HCT116 (cell line): Measurements from ENCODE around the gene HMCN2.

Experiments used
- CTCF ChIP-seq, 3 experiments: fragments of 200-600 bp in 1 of 3; sonication (generic) in 1 of 3; IDR thresholded peaks in 2 of 3; conservative IDR thresholded peaks in 1 of 3; 2 replicates each; pipeline ENCODE4 v1.5.1; 2012 to 2017; ENCODE audit warnings: low read depth in 2 of 3, low read length in 2 of 3, antibody characterized with exemption in 1 of 3, borderline replicate concordance in 1 of 3, control low read depth in 1 of 3, mild to moderate bottlenecking in 1 of 3, mixed read lengths in 1 of 3, mixed run types in 1 of 3, moderate library complexity in 1 of 3; ENCODE audit not compliant: insufficient read depth in 1 of 3
- EZH2 ChIP-seq: fragments of 200-600 bp; sonication (generic); IDR thresholded peaks from 2 replicates; pipeline ENCODE4 v1.6.1; 2017; ENCODE audit warnings: antibody characterized with exemption, mixed run types
- EZH2phosphoT487 ChIP-seq: fragments of 200-600 bp; IDR thresholded peaks from 2 replicates; pipeline ENCODE4 v1.6.1; 2018; ENCODE audit warnings: antibody characterized with exemption, borderline replicate concordance
- JUND ChIP-seq: IDR thresholded peaks from 2 replicates; pipeline ENCODE4 v1.6.1; 2012
- POLR2A ChIP-seq: IDR thresholded peaks from 2 replicates; pipeline ENCODE4 v1.7.0; 2011; ENCODE audit warnings: borderline replicate concordance; ENCODE audit not compliant: insufficient read depth, insufficient read length; ENCODE audit errors: extremely low read depth
- SP1 ChIP-seq: IDR thresholded peaks from 2 replicates; pipeline ENCODE4 v1.6.1; 2012; ENCODE audit warnings: low read depth
- SRF ChIP-seq: IDR thresholded peaks from 2 replicates; pipeline ENCODE4 v1.6.1; 2012; ENCODE audit warnings: low read depth
- TCF7L2 ChIP-seq: IDR thresholded peaks from 2 replicates; pipeline ENCODE4 v1.7.0; 2011; ENCODE audit warnings: borderline replicate concordance, inconsistent platforms; ENCODE audit not compliant: insufficient read depth, insufficient read length; ENCODE audit errors: extremely low read depth
- TF ChIP-seq, protein P1 (sequence below): IDR thresholded peaks from 2 replicates; pipeline ENCODE4 v1.6.1; 2012; ENCODE audit warnings: low read depth

- no peak for TF ChIP-seq EZH2phosphoT487
- TF ChIP-seq JUND, result no peak
- no peak for TF ChIP-seq SRF
- TF ChIP-seq POLR2A, result no peak
- TF ChIP-seq CTCF (IDR thresholded peaks at IDR 0.05 in 2 of 3, conservative IDR thresholded peaks at IDR 0.05 in 1 of 3; ENCODE audit: borderline replicate concordance in 1 of 3, insufficient read depth in 1 of 3, low read depth in 2 of 3, low read length in 2 of 3), result no peak
- TF ChIP-seq, protein P1, sequence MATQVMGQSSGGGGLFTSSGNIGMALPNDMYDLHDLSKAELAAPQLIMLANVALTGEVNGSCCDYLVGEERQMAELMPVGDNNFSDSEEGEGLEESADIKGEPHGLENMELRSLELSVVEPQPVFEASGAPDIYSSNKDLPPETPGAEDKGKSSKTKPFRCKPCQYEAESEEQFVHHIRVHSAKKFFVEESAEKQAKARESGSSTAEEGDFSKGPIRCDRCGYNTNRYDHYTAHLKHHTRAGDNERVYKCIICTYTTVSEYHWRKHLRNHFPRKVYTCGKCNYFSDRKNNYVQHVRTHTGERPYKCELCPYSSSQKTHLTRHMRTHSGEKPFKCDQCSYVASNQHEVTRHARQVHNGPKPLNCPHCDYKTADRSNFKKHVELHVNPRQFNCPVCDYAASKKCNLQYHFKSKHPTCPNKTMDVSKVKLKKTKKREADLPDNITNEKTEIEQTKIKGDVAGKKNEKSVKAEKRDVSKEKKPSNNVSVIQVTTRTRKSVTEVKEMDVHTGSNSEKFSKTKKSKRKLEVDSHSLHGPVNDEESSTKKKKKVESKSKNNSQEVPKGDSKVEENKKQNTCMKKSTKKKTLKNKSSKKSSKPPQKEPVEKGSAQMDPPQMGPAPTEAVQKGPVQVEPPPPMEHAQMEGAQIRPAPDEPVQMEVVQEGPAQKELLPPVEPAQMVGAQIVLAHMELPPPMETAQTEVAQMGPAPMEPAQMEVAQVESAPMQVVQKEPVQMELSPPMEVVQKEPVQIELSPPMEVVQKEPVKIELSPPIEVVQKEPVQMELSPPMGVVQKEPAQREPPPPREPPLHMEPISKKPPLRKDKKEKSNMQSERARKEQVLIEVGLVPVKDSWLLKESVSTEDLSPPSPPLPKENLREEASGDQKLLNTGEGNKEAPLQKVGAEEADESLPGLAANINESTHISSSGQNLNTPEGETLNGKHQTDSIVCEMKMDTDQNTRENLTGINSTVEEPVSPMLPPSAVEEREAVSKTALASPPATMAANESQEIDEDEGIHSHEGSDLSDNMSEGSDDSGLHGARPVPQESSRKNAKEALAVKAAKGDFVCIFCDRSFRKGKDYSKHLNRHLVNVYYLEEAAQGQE, result no peak
- TF ChIP-seq SP1, result no peak
- no peak for TF ChIP-seq TCF7L2
- no peak for TF ChIP-seq EZH2
Measured at GRCh38 chr9:130465383-130466096, 200.0 kb downstream of the HMCN2 start.
